ENCODE data around the gene NTRK2. TPM values are rescaled to one million over a fixed set of nuclear protein-coding genes. Genes with fewer than 3 reads are reported as not detected.

The NTRK2 gene
- total and polyA plus RNA-seq, 2 experiments from 2014 or later = 0.03 TPM; not detected in 1

DNA sequence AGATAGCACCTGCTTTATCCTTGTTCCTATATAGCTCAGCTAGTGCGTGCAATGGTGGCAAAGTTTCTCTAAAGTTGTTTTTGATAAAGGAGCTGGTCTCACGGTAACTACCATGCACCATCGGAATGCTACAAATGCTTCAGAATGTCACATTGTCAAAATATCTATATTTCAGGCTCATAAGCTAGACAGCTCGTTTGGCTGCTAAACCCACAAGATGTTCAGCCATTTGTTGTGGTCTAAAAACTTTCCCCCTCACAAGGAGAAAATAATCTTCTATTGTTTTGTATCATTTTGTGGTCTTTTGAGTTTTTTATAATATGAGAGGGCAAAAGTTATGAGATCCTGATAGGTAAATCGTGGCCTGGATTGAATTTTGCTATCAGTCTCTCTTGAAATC lies 137.9 kb downstream of the NTRK2 start:
- H3K4me2 ChIP-seq = no peak overlapping the region

More for the DNA sequence above, 137.9 kb downstream of the NTRK2 start:
- no peak overlapping the region for H3K4me3 Mint-ChIP-seq
- no peaks in the 10 kb centered on the region for H3F3A ChIP-seq (replicated peaks; ENCODE audit: low read depth)
- H3K4me1 ChIP-seq (ENCODE audit: insufficient read depth) = peaks cover 10% of the 10 kb centered on the region
- H3K79me2 ChIP-seq (replicated peaks; ENCODE audit: insufficient read depth) = no peaks in the 10 kb centered on the region
- no peaks in the 10 kb centered on the region for H3K36me3 ChIP-seq (ENCODE audit: insufficient read depth)
- peaks cover 5% of the 10 kb centered on the region for H3K27me3 Mint-ChIP-seq (ENCODE audit: insufficient read depth, low read depth, poor library complexity)
- peaks cover 5% of the 10 kb centered on the region for H3K9me2 ChIP-seq (ENCODE audit: insufficient read depth)
- TF ChIP-seq ZNF114 (CRISPR knock-in tag; IDR thresholded peaks at IDR 0.05) = no peak
- TF ChIP-seq, protein P1, sequence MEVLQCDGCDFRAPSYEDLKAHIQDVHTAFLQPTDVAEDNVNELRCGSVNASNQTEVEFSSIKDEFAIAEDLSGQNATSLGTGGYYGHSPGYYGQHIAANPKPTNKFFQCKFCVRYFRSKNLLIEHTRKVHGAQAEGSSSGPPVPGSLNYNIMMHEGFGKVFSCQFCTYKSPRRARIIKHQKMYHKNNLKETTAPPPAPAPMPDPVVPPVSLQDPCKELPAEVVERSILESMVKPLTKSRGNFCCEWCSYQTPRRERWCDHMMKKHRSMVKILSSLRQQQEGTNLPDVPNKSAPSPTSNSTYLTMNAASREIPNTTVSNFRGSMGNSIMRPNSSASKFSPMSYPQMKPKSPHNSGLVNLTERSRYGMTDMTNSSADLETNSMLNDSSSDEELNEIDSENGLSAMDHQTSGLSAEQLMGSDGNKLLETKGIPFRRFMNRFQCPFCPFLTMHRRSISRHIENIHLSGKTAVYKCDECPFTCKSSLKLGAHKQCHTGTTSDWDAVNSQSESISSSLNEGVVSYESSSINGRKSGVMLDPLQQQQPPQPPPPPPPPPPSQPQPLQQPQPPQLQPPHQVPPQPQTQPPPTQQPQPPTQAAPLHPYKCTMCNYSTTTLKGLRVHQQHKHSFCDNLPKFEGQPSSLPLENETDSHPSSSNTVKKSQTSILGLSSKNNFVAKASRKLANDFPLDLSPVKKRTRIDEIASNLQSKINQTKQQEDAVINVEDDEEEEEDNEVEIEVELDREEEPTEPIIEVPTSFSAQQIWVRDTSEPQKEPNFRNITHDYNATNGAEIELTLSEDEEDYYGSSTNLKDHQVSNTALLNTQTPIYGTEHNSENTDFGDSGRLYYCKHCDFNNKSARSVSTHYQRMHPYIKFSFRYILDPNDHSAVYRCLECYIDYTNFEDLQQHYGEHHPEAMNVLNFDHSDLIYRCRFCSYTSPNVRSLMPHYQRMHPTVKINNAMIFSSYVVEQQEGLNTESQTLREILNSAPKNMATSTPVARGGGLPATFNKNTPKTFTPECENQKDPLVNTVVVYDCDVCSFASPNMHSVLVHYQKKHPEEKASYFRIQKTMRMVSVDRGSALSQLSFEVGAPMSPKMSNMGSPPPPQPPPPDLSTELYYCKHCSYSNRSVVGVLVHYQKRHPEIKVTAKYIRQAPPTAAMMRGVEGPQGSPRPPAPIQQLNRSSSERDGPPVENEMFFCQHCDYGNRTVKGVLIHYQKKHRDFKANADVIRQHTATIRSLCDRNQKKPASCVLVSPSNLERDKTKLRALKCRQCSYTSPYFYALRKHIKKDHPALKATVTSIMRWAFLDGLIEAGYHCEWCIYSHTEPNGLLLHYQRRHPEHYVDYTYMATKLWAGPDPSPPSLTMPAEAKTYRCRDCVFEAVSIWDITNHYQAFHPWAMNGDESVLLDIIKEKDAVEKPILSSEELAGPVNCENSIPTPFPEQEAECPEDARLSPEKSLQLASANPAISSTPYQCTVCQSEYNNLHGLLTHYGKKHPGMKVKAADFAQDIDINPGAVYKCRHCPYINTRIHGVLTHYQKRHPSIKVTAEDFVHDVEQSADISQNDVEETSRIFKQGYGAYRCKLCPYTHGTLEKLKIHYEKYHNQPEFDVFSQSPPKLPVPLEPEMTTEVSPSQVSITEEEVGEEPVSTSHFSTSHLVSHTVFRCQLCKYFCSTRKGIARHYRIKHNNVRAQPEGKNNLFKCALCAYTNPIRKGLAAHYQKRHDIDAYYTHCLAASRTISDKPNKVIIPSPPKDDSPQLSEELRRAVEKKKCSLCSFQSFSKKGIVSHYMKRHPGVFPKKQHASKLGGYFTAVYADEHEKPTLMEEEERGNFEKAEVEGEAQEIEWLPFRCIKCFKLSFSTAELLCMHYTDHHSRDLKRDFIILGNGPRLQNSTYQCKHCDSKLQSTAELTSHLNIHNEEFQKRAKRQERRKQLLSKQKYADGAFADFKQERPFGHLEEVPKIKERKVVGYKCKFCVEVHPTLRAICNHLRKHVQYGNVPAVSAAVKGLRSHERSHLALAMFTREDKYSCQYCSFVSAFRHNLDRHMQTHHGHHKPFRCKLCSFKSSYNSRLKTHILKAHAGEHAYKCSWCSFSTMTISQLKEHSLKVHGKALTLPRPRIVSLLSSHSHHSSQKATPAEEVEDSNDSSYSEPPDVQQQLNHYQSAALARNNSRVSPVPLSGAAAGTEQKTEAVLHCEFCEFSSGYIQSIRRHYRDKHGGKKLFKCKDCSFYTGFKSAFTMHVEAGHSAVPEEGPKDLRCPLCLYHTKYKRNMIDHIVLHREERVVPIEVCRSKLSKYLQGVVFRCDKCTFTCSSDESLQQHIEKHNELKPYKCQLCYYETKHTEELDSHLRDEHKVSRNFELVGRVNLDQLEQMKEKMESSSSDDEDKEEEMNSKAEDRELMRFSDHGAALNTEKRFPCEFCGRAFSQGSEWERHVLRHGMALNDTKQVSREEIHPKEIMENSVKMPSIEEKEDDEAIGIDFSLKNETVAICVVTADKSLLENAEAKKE (CRISPR knock-in tag; IDR thresholded peaks at IDR 0.05) = no peak
- TF ChIP-seq EZH2phosphoT487 (IDR thresholded peaks at IDR 0.05; ENCODE audit: unreplicated experiment) = no peak
- TF ChIP-seq JUNB (IDR thresholded peaks at IDR 0.05; ENCODE audit: unreplicated experiment) = no peak
- no peak for TF ChIP-seq EZH2 (IDR thresholded peaks at IDR 0.05; ENCODE audit: low read depth, unreplicated experiment)
- TF ChIP-seq, protein P2, sequence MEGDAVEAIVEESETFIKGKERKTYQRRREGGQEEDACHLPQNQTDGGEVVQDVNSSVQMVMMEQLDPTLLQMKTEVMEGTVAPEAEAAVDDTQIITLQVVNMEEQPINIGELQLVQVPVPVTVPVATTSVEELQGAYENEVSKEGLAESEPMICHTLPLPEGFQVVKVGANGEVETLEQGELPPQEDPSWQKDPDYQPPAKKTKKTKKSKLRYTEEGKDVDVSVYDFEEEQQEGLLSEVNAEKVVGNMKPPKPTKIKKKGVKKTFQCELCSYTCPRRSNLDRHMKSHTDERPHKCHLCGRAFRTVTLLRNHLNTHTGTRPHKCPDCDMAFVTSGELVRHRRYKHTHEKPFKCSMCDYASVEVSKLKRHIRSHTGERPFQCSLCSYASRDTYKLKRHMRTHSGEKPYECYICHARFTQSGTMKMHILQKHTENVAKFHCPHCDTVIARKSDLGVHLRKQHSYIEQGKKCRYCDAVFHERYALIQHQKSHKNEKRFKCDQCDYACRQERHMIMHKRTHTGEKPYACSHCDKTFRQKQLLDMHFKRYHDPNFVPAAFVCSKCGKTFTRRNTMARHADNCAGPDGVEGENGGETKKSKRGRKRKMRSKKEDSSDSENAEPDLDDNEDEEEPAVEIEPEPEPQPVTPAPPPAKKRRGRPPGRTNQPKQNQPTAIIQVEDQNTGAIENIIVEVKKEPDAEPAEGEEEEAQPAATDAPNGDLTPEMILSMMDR (conservative IDR thresholded peaks at IDR 0.05; ENCODE audit: low read depth in 2 of 2) = no peak
- no peak for TF ChIP-seq NANOG (IDR thresholded peaks at IDR 0.05; ENCODE audit: borderline replicate concordance)
- TF ChIP-seq POLR2AphosphoS5 (IDR thresholded peaks at IDR 0.05; ENCODE audit: low read depth) = no peak
- peaks cover 18% of the 10 kb centered on the region for H3K4me1 Mint-ChIP-seq
- ATAC-seq (no peak), DNase-seq (ENCODE audit: low spot score) (no peak)
- H2AFZ ChIP-seq = no peak overlapping the region
- no peaks in the 10 kb centered on the region for H3K36me3 Mint-ChIP-seq (ENCODE audit: low read depth)
- H3K27ac ChIP-seq (ENCODE audit: low read depth) = no peak overlapping the region
- H3K27me3 ChIP-seq (ENCODE audit: insufficient read depth) = no peaks in the 10 kb centered on the region
- H3K9me3 Mint-ChIP-seq = no peaks in the 10 kb centered on the region
- no peaks in the 10 kb centered on the region for H4K20me1 ChIP-seq (replicated peaks; ENCODE audit: insufficient read depth)
- no peak overlapping the region for H3K4me3 ChIP-seq
- H3K27ac Mint-ChIP-seq = no peak overlapping the region

Measured in GM23338 (cell line).